SU-DHL-6 (cell line): ENCODE data around the gene HIVEP3.

Experiments
- H2AFZ ChIP-seq: fragments of 200-600 bp; sonication (generic); 2 replicates; pipeline ENCODE4 v1.6.1; 2014; ENCODE audit warnings: low read depth, mild to moderate bottlenecking, moderate library complexity, mixed read lengths, antibody characterized with exemption, low read length; ENCODE audit not compliant: severe bottlenecking
- H3F3A ChIP-seq: fragments of 200-600 bp; shearing (Covaris generic); 2 replicates; pipeline ENCODE4 v1.6.0; 2016; ENCODE audit warnings: antibody characterized with exemption, mild to moderate bottlenecking; ENCODE audit not compliant: insufficient read depth
- H3K27ac ChIP-seq: fragments of 200-600 bp; sonication (generic); 2 replicates; pipeline ENCODE4 v1.5.1; 2016; ENCODE audit warnings: low read depth, mild to moderate bottlenecking, low read length, moderate library complexity, mixed read lengths
- H3K27me3 ChIP-seq: fragments of 200-600 bp; sonication (generic), shearing (Covaris generic); 2 replicates; pipeline ENCODE4 v1.6.0; 2014; ENCODE audit warnings: mild to moderate bottlenecking, low read length
- H3K36me3 ChIP-seq: fragments of 200-600 bp; sonication (generic); 2 replicates; pipeline ENCODE4 v1.6.1; 2014; ENCODE audit warnings: mild to moderate bottlenecking, low read length, mixed read lengths
- H3K4me2 ChIP-seq: fragments of 300-600, 200-600 bp; shearing (Covaris generic), sonication (generic); 2 replicates; pipeline ENCODE4 v1.6.0; 2014; ENCODE audit warnings: low read length, low read depth, mild to moderate bottlenecking; ENCODE audit not compliant: poor library complexity, severe bottlenecking
- H3K4me3 ChIP-seq: fragments of 200-600 bp; sonication (generic); 2 replicates; pipeline ENCODE4 v1.5.1; 2014; ENCODE audit warnings: antibody characterized with exemption, low read length, mild to moderate bottlenecking, mixed read lengths; ENCODE audit not compliant: insufficient read depth, poor library complexity, severe bottlenecking
- H3K79me2 ChIP-seq: fragments of 200-600 bp; sonication (generic); 2 replicates; pipeline ENCODE4 v1.6.1; 2014; ENCODE audit warnings: mild to moderate bottlenecking, low read length, moderate library complexity; ENCODE audit not compliant: insufficient read depth
- H3K9ac ChIP-seq: fragments of 200-600 bp; sonication (generic); 2 replicates; pipeline ENCODE4 v1.7.0; 2014; ENCODE audit warnings: mild to moderate bottlenecking, low read length
- H3K9me2 ChIP-seq: fragments of 200-600 bp; sonication (generic); replicated peaks from 2 replicates; pipeline ENCODE4 v1.6.1; 2014; ENCODE audit warnings: low read length; ENCODE audit not compliant: insufficient read depth
- H3K9me3 ChIP-seq: fragments of 200-600 bp; sonication (generic); 2 replicates; pipeline ENCODE4 v1.6.1; 2014; ENCODE audit warnings: low read length, mixed read lengths; ENCODE audit not compliant: insufficient read depth
- H4K20me1 ChIP-seq: fragments of 200-600 bp; sonication (generic); 2 replicates; pipeline ENCODE4 v1.6.1; 2014; ENCODE audit warnings: low read depth, mild to moderate bottlenecking, antibody characterized with exemption, low read length, moderate library complexity, mixed read lengths
- CTCF ChIP-seq: fragments of 200-600 bp; sonication (generic); IDR thresholded peaks from one replicate; pipeline ENCODE4 v1.5.1; 2017; ENCODE audit warnings: antibody characterized with exemption, mild to moderate bottlenecking, low read length, moderate library complexity; ENCODE audit not compliant: insufficient read depth, poor library complexity, severe bottlenecking
- EZH2phosphoT487 ChIP-seq: fragments of 200-600 bp; sonication (generic), shearing (Covaris generic); conservative IDR thresholded peaks from 2 replicates; pipeline ENCODE4 v1.6.1; 2018; ENCODE audit warnings: mild to moderate bottlenecking, antibody characterized with exemption, low read length, moderate library complexity, mixed read lengths

Gene HIVEP3

DNA sequence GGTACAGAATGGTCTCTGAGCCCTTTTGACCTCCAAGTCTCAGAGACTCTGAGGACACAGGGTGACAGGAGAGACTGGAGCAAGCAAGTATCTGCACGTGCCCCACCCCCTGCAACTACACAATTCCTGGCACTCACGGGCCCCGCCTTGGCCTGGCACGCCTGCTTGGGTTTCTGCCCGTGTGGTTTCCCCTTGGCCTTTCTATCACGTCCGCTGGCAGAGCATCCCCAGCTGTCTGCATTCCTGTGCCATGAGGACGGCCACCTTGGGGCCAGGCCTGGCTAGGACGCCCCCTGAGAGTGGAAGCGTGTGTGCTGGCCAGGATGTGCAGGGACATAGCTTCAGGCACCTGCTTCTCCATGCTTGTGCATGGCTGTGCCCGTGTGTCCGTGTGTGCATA, 419.9 kb downstream of the HIVEP3 start:
- no peaks in the 10 kb centered on the region for H3K27me3 ChIP-seq
- H2AFZ ChIP-seq: no peak overlapping the region
- H3K79me2 ChIP-seq: no peaks in the 10 kb centered on the region
- no peak overlapping the region for H3K4me2 ChIP-seq
- H3K36me3 ChIP-seq: no peaks in the 10 kb centered on the region
- H3K9me3 ChIP-seq: no peaks in the 10 kb centered on the region
- TF ChIP-seq EZH2phosphoT487: no peak
- no peak for TF ChIP-seq CTCF
- no peaks in the 10 kb centered on the region for H4K20me1 ChIP-seq
- no peaks in the 10 kb centered on the region for H3K9me2 ChIP-seq
- no peak overlapping the region for H3K27ac ChIP-seq
- no peak overlapping the region for H3K9ac ChIP-seq
- H3F3A ChIP-seq: no peaks in the 10 kb centered on the region
- no peak overlapping the region for H3K4me3 ChIP-seq

GRCh38 chr1:41498391-41498790, 420.3 kb downstream of the HIVEP3 start:
- TF ChIP-seq CTCF (no peak), EZH2phosphoT487 (no peak)
- no peaks in the 10 kb centered on the region for H3K79me2 ChIP-seq
- H4K20me1 ChIP-seq: no peaks in the 10 kb centered on the region
- H3K9ac ChIP-seq: no peak overlapping the region
- no peaks in the 10 kb centered on the region for H3F3A ChIP-seq
- no peak overlapping the region for H3K4me2 ChIP-seq
- no peaks in the 10 kb centered on the region for H3K9me2 ChIP-seq
- no peaks in the 10 kb centered on the region for H3K9me3 ChIP-seq
- H3K4me3 ChIP-seq: no peak overlapping the region
- no peaks in the 10 kb centered on the region for H3K27me3 ChIP-seq
- H3K27ac ChIP-seq: no peak overlapping the region
- no peaks in the 10 kb centered on the region for H3K36me3 ChIP-seq
- H2AFZ ChIP-seq: no peak overlapping the region

- Histone ChIP-seq H3F3A (no peaks in the 10 kb centered on the region), H3K79me2 (no peaks in the 10 kb centered on the region), H2AFZ (no peak overlapping the region), H3K9ac (no peak overlapping the region), H3K4me3 (no peak overlapping the region), H3K36me3 (no peaks in the 10 kb centered on the region), H3K9me3 (no peaks in the 10 kb centered on the region), H3K27ac (no peak overlapping the region), H4K20me1 (no peaks in the 10 kb centered on the region), H3K9me2 (no peaks in the 10 kb centered on the region), H3K4me2 (no peak overlapping the region), H3K27me3 (no peaks in the 10 kb centered on the region)
- no peak for TF ChIP-seq CTCF
- TF ChIP-seq EZH2phosphoT487: no peak
These were observed 421.2 kb downstream of the HIVEP3 start for GRCh38 chr1:41497461-41498030.
